ENCODE results near the gene GRIN3B. TPM values are rescaled to one million over a fixed set of nuclear protein-coding genes. Genes with fewer than 3 reads are reported as not detected.

Gene GRIN3B
- total RNA-seq, 1 donor from 2014 or later: 0.93 TPM

- H3K36me3 Mint-ChIP-seq (ENCODE audit: unreplicated experiment): no peaks in the 10 kb centered on the region
- peaks cover 6% of the 10 kb centered on the region for H3K27me3 Mint-ChIP-seq (ENCODE audit: unreplicated experiment)
- peaks cover 3% of the 10 kb centered on the region for H3K4me1 Mint-ChIP-seq (ENCODE audit: low read depth, unreplicated experiment)
- H3K4me3 Mint-ChIP-seq (ENCODE audit: unreplicated experiment): peak overlapping the region; percentile 96
- H3K27ac Mint-ChIP-seq (ENCODE audit: unreplicated experiment): peak overlapping the region; percentile 91
- DNase-seq: peak; percentile 93
- no peak for TF ChIP-seq CTCF (IDR thresholded peaks at IDR 0.05; ENCODE audit: partially characterized antibody, unreplicated experiment)
- H3K9me3 Mint-ChIP-seq (ENCODE audit: unreplicated experiment): peaks cover 6% of the 10 kb centered on the region
Observed at GRCh38 chr19:1040476-1041271, 40.5 kb downstream of the GRIN3B start.

- H3K36me3 Mint-ChIP-seq (ENCODE audit: unreplicated experiment): no peaks in the 10 kb centered on the region
- TF ChIP-seq CTCF (IDR thresholded peaks at IDR 0.05; ENCODE audit: partially characterized antibody, unreplicated experiment): no peak
- peak; percentile 49 for DNase-seq
- peaks cover 6% of the 10 kb centered on the region for H3K9me3 Mint-ChIP-seq (ENCODE audit: unreplicated experiment)
- H3K27me3 Mint-ChIP-seq (ENCODE audit: unreplicated experiment): peaks cover 6% of the 10 kb centered on the region
- peak overlapping the region; percentile 91 for H3K27ac Mint-ChIP-seq (ENCODE audit: unreplicated experiment)
- peaks cover 3% of the 10 kb centered on the region for H3K4me1 Mint-ChIP-seq (ENCODE audit: low read depth, unreplicated experiment)
- peak overlapping the region; percentile 96 for H3K4me3 Mint-ChIP-seq (ENCODE audit: unreplicated experiment)
Observed at GRCh38 chr19:1041272-1041834, 41.1 kb downstream of the GRIN3B start.

- Mint-ChIP-seq H3K4me1 (ENCODE audit: low read depth, unreplicated experiment) (peaks cover 3% of the 10 kb centered on the region), H3K27me3 (ENCODE audit: unreplicated experiment) (peaks cover 6% of the 10 kb centered on the region), H3K27ac (ENCODE audit: unreplicated experiment) (no peak overlapping the region), H3K9me3 (ENCODE audit: unreplicated experiment) (peaks cover 6% of the 10 kb centered on the region), H3K36me3 (ENCODE audit: unreplicated experiment) (no peaks in the 10 kb centered on the region), H3K4me3 (ENCODE audit: unreplicated experiment) (peak overlapping the region; percentile 96)
- DNase-seq: no peak
- no peak for TF ChIP-seq CTCF (IDR thresholded peaks at IDR 0.05; ENCODE audit: partially characterized antibody, unreplicated experiment)
Observed at GRCh38 chr19:1041835-1042685, 41.8 kb downstream of the GRIN3B start.

GRCh38 chr19:1042689-1043511, 42.7 kb downstream of the GRIN3B start:
- Mint-ChIP-seq H3K4me1 (ENCODE audit: low read depth, unreplicated experiment) (peaks cover 3% of the 10 kb centered on the region), H3K9me3 (ENCODE audit: unreplicated experiment) (peaks cover 6% of the 10 kb centered on the region), H3K27ac (ENCODE audit: unreplicated experiment) (no peak overlapping the region), H3K27me3 (ENCODE audit: unreplicated experiment) (peaks cover 4% of the 10 kb centered on the region), H3K4me3 (ENCODE audit: unreplicated experiment) (no peak overlapping the region), H3K36me3 (ENCODE audit: unreplicated experiment) (no peaks in the 10 kb centered on the region)
- no peak for TF ChIP-seq CTCF (IDR thresholded peaks at IDR 0.05; ENCODE audit: partially characterized antibody, unreplicated experiment)
- DNase-seq: no peak

Measured in glutamatergic neuron (in vitro differentiated cells).